T-helper 9 cell (primary cell): ENCODE measurements around the gene PSAT1.
"Not testable (repeated sequence)": the region's sequence is repeated elsewhere in the genome, so short reads cannot be mapped to it uniquely, and the experiment has no call there.

Experiments used
- DNase-seq: peaks from one replicate; pipeline ENCODE4 v3.0.0-alpha.2; 2020
- total RNA-seq, 2 donors: gene quantifications; one replicate each; lab custom pipeline; 2026; lab: John Stamatoyannopoulos, UW

The PSAT1 gene
- total RNA-seq = 2.9 to 65.7 reads per million in 2 donors

- peak; percentile 71 for DNase-seq
Measured at GRCh38 chr9:78296893-78297671, at the start of gene PSAT1. Gene PSAT1 (plus strand): TSS chr9:78297125. CDS start chr9:78297211, 86 bp downstream.

GRCh38 chr9:78248635-78249034 is 48.3 kb upstream of the PSAT1 start:
- DNase-seq = no peak

- DNase-seq = no peak
Measured at GRCh38 chr9:78249542-78249941, 47.4 kb upstream of the PSAT1 start.

GRCh38 chr9:78252616-78253015 is 44.3 kb upstream of the PSAT1 start:
- DNase-seq = no peak

- DNase-seq = no peak
Measured at GRCh38 chr9:78253285-78253684, 43.6 kb upstream of the PSAT1 start.

- no peak for DNase-seq
Measured at GRCh38 chr9:78261403-78262001, 35.4 kb upstream of the PSAT1 start.

GRCh38 chr9:78262655-78263054 is 34.3 kb upstream of the PSAT1 start:
- no peak for DNase-seq

- no peak for DNase-seq
Measured at GRCh38 chr9:78267889-78268288, 29.0 kb upstream of the PSAT1 start.

GRCh38 chr9:78269784-78270183 is 27.1 kb upstream of the PSAT1 start:
- DNase-seq = no peak

- DNase-seq = no peak
Measured at GRCh38 chr9:78272307-78272706, 24.6 kb upstream of the PSAT1 start.

- DNase-seq = no peak
Measured at GRCh38 chr9:78273761-78274160, 23.2 kb upstream of the PSAT1 start.

- DNase-seq = no peak
Measured at GRCh38 chr9:78278177-78278777, 18.6 kb upstream of the PSAT1 start.

GRCh38 chr9:78278801-78279200 is 18.1 kb upstream of the PSAT1 start:
- no peak for DNase-seq

GRCh38 chr9:78280982-78281668 is 15.8 kb upstream of the PSAT1 start:
- DNase-seq = no peak

GRCh38 chr9:78284181-78284580 is 12.7 kb upstream of the PSAT1 start:
- DNase-seq = not testable (repeated sequence)

GRCh38 chr9:78286125-78286524 is 10.8 kb upstream of the PSAT1 start:
- no peak for DNase-seq

GRCh38 chr9:78286946-78287388 is 10.0 kb upstream of the PSAT1 start:
- DNase-seq = no peak

- no peak for DNase-seq
Measured at GRCh38 chr9:78288214-78288892, 8.6 kb upstream of the PSAT1 start.

GRCh38 chr9:78289474-78289873 is 7.5 kb upstream of the PSAT1 start:
- DNase-seq = no peak

- DNase-seq = no peak
Measured at GRCh38 chr9:78291240-78291925, 5.5 kb upstream of the PSAT1 start.

GRCh38 chr9:78292026-78292425 is 4.9 kb upstream of the PSAT1 start:
- DNase-seq = no peak
